Limb (tissue), 2 donors: Measurements from ENCODE around the gene MPPED1.

Experiments
- DNase-seq, 2 donors: peaks; one replicate each; pipeline ENCODE4 v3.0.0-alpha.2; 2016; ENCODE audit errors: extremely low spot score in 2 of 2

Gene MPPED1

DNA sequence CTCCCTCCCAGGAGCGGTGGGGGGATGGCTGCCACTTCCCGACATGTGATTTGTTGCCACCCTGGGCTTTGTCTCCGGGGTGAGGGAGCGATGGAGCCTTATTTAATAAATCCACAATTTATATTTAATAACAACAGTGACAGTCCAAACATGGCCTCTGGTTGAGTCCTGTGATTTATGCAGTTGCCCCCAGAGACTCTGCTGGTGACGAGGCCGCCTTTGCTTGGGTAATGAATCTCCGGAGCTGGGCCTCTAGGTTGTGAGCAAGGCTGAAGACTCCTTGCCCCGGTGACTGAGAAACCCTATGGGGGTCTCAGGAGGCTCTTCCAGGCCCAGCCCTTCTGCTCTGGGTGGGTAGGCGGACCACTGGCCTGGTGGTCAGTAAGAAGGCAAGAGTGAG, 16.7 kb downstream of the MPPED1 start:
- DNase-seq = no peak

DNA sequence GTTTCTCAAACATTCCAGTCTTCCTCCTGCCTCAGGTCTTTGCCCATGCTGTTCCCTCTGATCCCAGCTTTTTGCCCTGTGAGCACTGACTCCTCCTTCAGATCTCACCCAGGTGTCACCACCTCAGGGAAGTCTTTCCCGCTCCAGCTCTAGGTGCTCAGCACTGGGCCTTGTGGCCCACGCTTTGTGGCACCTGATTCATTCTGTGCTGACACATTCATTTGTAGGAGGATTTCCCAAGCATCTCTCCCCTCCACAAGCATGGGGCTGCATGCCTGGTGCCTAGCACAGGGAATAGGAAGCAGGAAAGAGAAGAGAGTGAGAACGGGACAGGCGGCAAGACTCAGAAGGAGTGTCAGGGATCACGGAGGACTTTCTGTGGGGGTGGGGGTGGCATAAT, 17.6 kb downstream of the MPPED1 start:
- DNase-seq = no peak

DNA sequence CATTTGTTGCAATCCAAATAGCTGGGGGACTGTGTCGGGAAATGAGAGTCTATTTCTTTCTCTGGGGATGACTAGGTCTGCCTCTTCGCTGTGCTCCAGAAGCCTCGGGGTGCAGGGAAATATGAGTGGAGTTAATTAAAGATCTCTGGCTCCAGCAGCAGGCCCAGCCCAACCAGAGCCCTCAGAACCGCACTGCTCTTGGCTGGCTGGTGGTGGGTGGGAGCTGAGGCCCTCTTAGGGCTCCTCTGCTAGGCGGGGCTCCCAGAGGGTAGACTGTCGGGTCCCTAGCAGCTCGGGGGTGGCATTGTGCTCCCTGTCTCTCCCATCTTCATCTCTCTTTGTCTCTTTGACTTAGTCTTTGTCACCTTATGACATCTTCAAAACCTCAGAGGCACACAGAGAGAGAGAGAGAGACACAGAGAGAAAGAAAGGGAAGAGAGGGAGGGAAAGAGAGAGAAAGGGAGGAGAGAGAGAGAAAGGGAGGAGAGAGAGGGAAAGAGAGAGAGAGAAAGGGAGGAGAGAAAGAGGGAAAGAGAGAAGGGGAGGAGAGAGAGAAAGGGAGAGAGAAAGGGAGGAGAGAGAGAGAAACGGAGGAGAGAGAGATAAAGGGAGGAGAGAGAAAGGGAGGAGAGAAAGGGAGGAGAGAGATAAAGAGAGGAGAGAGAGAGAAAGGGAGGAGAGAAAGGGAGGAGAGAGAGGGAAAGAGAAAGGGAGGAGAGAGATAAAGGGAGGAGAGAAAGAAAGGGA, 20.2 kb downstream of the MPPED1 start:
- no peak for DNase-seq

DNA sequence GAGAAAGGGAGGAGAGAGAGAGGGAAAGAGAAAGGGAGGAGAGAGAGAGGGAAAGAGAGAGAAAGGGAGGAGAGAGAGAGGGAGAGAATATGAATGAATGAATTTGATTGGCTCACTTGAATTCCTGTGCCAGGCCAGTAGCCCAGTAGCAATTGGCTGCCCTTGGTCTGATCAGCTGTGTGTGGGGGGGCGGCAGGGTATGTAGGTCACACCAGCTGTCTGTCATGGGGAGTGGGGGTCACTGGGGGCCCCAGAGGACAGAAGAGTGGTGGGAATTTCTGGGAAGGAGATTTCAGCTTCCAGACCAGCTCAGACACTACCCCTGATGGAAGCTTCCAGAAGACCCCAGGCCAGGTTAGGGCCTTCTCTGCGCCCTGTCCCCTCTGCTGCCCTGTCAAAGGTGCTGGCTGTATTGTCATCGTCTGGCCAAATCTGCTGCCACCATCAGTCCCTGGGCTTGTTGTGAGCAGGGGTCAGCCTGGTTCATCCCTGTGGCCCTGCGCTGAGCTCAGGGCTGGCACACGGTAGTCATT, 21.1 kb downstream of the MPPED1 start:
- DNase-seq = no peak

DNA sequence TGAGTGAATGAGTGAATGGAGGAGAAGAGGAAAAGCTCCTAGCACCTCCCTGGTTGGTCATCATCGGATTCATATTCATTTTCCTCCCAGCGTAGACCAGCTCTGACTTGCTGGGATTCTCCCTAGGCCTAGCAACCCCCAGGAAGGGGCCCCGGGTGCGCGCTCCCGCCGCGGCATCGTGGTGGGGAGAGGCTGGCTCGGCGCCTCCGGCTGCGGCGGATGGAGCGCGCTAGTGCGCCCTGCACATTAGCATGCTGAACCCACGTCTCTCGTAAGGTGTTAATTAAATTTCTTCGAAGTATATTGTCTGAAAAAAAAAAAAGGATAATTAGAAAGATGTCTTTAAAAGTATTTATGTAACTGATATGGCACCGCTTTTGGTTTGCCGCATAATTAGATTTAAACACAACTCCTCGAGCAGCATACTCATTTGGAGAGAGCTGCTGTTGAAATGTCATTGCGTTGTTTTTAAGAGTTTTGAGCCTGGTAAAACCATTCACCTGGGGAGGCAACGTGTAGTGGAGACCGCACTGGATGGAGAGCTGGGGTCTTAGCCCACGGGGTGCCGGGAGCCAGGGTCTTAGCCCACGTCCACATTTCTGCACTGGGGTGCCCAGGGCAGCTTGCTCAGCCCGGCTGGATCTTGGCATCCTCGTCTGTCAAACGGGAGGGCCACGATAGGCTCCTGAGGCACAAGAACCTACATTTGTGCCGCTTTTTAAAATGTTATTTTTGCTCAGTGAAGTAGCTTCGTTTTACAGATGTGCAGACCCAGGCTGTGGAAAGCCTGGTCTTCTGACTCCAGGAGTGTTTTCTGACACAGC, 21.8 kb downstream of the MPPED1 start:
- DNase-seq = no peak

DNA sequence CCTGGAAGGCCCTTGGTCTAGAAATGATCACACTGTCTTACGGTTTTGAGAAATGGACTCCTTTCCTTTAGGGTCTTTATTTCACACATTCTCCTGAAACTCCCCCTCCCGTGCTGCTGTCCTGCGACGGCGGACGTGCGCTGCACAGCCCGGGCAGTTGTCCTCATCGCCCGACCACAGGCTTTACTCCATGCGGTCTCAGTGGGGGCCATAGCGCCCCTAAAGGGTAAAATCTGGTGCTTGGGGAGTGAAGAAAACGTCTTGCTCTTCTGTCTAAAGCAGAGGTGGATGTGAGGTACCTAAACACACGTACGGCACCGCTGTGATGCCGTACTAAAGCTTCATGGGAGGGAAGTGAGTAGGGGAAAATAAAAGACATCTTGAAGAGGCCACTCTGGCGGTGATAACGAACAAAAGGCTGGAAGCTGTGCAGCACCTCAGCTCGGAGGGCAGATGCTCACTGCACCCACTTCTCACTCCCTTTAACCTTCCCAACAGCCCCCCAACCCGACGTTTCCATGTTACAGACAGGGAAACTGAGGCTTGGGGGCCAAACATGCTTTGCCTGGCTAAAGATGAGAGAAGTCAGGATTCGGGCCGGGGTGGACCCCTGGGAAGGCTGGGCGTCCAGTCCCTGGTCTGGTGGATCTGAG, 22.6 kb downstream of the MPPED1 start:
- no peak for DNase-seq

DNA sequence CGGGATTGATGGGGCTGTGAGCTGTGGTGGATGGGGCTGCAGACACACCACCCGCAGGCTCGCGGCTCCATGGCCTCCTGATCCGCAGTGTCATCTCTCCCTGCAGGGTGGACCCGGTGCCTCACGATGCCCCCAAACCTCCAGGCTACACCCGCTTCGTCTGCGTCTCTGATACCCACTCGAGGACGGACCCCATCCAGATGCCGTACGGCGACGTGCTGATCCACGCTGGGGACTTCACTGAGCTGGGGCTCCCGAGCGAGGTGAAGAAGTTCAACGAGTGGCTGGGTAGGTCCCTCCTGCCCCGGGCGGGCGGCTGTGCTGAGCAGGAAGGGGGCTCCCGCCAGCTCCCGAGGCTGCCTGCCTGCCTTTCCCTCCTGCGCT, 23.1 kb downstream of the MPPED1 start:
- no peak for DNase-seq

DNA sequence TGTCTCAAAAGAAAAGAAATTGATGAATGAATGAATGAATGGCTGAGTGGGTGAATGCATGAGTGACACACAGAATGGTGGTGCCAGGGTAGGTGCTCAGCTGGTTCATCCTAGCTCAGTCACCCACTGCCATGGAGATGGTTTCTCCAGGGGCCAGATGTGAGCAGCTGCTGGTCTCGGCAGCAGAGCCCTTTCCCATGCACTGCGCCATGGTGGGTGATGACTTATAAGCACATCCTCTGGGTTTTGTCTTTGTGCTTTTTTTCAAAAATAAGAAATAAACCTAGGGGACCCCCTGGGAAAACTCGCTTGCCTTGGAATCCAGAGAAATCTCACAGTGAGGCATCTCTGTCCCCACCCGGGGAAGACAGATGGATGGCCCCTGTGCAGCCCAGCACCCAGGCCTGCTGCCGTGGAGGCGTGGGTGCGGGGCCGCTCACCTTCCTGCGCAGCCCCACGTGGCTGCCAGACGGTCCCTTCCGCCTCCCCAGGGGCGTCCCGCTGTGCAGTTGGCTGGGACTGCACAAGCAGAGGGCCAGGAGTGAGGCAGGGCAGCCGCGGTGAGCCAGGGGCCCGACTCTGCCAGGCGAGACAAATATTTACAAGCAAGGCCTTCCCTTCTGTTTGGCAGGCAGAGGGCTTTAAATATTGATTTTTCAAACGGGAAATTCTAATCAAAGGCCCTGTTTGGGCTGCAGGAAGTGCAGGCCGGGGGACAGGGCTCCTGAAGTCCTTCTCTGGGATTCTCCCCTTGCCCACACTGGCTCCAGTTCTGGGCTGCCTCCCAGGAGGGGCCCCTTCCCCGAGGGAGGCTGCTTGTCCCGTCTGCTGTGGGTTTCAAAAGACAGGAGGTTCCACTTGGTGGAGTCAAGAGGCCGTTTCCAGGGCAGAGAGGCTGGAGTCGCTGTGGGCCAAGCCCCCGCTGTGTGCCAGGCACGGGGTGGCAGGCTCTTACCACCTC, 24.3 kb downstream of the MPPED1 start:
- DNase-seq = peak in 1 of 2 donors; percentile 35

DNA sequence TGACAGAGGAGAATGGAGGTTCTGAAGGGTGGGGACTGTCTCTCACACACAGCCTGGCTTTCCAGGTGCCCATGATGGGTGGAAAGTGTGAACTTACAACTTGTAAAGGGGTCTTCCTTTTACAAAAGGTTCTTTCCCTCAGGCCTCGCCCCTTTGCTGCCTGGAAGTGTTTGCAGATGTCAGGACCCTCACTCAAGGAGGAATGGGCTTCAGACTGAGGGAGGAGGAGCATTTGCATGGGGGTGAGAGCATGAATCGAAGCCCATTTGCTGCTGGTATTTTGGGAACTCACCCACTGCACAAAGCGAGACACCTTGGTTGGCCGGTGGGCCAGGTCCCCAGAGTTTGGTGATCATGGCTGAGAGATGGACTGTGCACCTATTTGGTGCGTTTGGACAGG, 25.1 kb downstream of the MPPED1 start:
- DNase-seq = no peak

DNA sequence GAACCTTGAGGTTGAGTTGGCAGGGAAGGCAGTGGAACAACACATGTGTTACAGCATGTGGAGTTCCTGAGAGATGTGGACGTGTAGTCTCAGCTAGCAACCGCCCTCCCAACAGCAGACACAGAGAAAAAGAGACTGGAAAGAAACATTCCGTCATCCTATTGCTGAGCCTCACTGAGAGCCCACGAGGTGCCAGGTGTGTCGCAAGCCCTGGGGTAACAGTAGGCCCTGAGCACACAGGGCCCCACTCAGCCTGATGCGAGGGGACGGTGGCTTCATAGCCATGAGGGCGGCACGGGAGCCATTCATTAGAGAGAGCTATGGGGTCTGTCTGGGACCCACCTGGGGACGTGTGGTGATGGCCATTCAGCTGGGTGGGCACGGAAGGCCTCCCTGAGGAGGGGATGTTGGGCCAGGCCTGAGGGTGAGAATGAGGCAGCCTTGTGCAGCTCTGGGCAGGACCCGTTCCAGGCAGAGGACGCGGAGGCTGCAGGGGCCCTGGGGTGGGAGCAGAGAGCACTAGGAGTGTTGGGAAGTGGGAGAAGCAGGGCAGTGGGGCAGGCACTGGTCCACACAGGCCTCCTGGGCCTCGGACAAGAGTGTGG, 26.2 kb downstream of the MPPED1 start:
- peak in 1 of 2 donors; percentile 31 for DNase-seq

DNA sequence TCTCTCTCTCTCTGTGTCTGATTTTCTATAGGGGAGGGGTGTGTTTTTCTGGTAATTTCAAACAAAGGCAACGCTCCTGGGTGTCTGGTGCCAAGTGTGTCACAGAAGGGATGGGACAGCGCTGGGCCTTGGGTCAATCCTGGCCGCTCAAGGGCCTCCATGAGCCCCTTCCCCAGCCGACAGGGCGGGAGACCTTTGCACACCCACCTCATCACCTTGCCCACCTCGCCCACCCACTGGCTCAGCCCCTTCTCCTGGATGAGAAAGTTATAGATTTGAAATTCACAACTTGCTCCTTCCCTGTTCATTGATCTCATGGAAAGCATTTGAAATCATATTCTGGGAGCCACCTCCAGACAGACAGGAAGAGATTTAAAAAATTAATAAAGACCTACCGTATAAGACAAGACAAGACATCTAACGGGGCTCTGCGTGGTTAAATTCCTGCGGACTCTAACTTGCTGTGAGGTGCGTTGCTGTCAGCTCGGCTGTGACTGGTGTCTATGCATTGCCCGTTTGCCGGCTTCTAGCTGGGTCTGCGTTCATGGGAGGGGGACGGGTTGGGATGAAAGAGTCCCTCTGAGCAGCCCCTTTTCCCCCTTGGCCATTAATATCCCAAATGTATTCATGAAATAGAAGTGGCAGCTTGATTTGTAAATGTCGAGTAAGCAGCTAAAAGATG, 27.0 kb downstream of the MPPED1 start:
- no peak for DNase-seq

DNA sequence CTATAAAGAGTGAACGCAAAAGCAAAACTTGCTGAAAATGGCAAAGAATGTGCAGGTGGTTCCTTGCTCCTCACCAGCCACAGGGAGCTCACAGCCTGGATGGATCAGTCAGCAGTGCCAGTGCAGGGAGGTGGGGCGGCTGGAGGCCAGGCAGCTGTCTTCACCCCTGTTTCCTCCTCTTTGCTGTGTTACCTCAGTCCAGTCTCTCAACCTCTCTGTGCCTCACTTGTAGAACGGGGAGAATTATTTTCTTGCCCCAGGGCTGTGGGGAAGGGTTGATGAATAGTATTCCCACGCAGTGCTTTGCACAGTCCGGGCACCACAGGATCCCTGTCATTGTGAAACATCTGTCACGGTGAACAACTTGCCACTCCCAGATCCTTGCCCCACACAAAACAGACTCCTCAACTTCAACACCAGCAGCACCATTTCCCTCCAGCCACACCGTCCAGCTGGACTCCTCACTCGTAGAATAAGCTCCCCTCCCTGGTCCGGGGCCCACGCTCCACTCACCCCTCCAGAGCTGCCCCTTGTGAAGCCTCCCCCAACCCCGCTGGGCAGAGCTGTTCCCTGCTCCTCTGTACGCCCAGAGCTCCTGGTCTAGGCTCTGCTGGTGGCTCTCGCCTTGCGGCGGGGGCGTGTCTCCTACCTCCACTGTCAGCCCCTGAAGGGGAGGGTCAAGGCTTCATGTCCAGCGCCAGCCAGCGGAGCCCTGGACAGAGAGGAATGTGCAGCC, 27.7 kb downstream of the MPPED1 start:
- peak in 1 of 2 donors; percentile 23 for DNase-seq

DNA sequence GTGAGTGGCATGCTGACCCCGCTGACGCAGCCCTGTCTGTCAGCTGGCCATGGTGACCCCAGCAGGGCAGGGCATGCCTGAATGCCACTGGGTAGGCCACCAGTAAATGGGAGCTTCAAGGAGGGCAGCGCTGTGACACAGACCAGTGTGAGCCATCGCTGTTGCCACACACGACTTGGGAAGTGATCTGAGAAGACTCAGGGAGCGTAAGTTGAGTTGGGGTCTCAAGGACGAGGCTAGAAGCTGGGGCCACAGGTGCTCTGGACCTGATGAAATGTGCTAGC, 28.2 kb downstream of the MPPED1 start:
- no peak for DNase-seq

DNA sequence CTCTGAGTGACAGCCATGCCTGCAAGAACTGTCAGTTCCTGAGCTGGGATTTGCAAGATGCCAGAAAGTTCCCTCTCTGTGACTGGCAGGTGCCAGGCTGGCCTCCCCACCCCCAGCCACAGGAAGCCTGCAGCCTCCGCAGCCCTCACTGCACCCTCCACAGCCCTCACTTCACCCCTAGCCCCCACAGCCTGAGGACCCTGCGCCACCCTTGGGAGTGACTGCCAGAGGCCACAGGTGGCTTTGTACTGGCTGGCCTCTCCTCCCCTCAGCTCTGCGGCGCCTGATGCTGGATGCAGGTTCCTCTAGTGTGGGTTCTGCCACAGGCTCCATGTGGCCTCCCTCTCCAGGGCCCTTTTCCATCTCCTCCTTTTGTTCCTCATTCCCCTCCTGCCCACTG, 28.7 kb downstream of the MPPED1 start:
- DNase-seq = no peak

DNA sequence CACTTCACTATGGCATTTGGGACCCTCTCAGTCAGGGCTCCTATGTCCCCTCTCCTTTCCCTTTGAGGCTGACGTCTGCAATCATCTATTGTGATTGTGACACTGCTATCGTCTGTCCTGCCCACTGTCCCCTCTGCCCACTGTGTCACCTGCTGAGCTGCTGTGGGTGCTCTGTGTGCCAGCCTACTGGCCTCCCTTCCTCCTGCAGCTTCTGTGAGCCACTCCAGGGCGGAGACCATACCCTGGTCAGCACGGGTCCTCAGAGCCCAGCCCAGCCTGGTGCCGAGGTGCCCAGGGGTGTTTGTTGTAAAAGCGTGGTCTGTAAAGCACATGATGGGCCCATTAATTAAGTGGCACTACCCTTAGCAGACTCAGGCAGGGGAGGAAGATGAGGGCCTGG, 29.4 kb downstream of the MPPED1 start:
- peak in 1 of 2 donors; percentile 24 for DNase-seq

DNA sequence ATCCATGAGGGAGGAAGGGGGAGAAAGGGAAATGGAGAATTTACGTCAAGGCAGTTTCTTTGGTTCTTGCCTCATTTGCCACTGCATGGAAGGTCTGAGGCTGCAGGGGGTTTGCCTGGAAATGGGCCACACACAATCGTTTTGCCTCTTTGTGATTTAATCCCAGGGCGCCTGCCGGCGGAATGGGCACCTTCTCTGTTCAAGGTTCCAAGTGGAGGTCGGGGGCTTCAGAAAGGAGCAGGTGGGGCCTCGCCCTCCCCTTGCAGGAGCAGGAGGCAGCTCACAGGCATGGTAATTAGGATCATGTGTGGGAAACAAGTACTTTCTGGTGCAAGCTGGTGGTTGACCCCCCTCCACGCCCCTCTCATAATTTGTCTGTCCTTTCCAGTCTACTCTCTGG, 29.9 kb downstream of the MPPED1 start:
- DNase-seq = no peak

DNA sequence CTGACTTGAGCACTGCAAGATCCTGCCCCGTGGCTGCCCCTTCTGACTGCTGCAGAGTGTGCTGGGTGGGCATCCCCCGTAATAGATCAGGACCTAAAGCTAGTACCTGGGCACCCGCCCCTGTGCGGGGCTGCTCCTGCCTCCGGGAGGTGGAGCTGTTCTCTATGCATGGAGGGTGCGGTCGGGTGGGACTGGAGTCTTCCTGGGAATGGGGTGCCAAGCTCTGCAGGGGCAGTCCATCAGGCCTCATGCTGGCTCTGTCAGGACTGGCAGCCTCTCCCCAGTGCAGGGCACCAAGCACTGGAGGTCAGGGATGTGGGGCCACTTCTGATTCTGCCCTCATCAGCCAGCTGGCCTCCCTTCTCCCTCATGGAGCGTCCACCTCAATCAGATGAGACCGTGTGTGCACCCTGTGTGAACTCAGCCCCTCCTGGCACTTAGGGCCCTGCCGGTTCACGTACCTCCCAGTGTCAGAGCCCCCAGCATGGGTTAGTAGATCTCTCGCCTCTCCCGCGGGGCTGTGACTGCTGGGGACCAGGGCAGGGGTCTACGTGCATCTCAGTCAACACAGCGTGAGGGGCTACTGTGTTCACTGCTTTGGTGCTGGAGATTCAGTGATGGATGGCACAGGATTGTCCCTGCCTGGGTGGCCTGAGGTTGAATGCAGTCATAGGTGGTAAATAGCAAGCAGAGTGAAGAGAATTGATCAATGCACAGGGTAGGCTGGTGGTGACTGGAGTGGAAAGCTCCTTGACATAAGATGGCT, 30.8 kb downstream of the MPPED1 start:
- no peak for DNase-seq

DNA sequence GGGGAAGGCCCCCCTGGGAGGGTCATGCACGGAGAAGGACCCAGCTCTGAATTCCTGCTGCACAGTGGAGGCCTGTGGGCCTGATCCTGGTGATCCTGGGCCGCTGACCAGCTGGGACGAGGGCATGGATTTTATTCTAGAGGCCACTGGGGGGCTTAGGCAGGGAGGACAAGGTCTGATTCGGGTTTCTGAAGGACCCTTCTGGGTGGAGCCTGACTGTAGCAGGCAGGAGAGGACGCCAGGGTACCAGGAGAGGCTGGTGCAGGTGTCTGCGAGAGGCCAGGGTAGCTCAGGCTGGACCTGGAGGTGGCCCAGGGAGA, 31.3 kb downstream of the MPPED1 start:
- no peak for DNase-seq
